GM18873 (cell line): ENCODE results near the gene DIDO1.
"Not testable (repeated sequence)": the region's sequence is repeated elsewhere in the genome, so short reads cannot be mapped to it uniquely, and the experiment has no call there.

Experiments
- ATAC-seq: cut with Tn5 transposase; IDR thresholded peaks from one replicate; pipeline ENCODE4 v1.9.1; 2021; ENCODE audit warnings: mild to moderate bottlenecking, moderate library complexity, moderate number of reproducible peaks; ENCODE audit not compliant: unreplicated experiment, low FRiP score

Gene DIDO1

GRCh38 chr20:62962891-62963613 lies 36.7 kb upstream of the DIDO1 start:
- no peak for ATAC-seq

- no peak for ATAC-seq
Measured at GRCh38 chr20:62962221-62962879, 36.0 kb upstream of the DIDO1 start.

GRCh38 chr20:62961799-62962198 lies 35.5 kb upstream of the DIDO1 start:
- no peak for ATAC-seq

- no peak for ATAC-seq
Measured at GRCh38 chr20:62961310-62961783, 35.0 kb upstream of the DIDO1 start.

- not testable (repeated sequence) for ATAC-seq
Measured at GRCh38 chr20:62960446-62961309, 34.4 kb upstream of the DIDO1 start.

- no peak for ATAC-seq
Measured at GRCh38 chr20:62959998-62960436, 33.7 kb upstream of the DIDO1 start.

GRCh38 chr20:62959101-62959971 lies 33.0 kb upstream of the DIDO1 start:
- ATAC-seq, result no peak

- ATAC-seq, result no peak
Measured at GRCh38 chr20:62958388-62959100, 32.2 kb upstream of the DIDO1 start.

GRCh38 chr20:62957136-62958117 lies 31.1 kb upstream of the DIDO1 start:
- no peak for ATAC-seq

GRCh38 chr20:62956387-62957135 lies 30.3 kb upstream of the DIDO1 start:
- ATAC-seq, result no peak

GRCh38 chr20:62955519-62956386 lies 29.4 kb upstream of the DIDO1 start:
- no peak for ATAC-seq

- ATAC-seq, result peak; percentile 50
Measured at GRCh38 chr20:62953839-62954703, 27.8 kb upstream of the DIDO1 start.

GRCh38 chr20:62952968-62953838 lies 26.9 kb upstream of the DIDO1 start:
- no peak for ATAC-seq

GRCh38 chr20:62952373-62952967 lies 26.2 kb upstream of the DIDO1 start, which contains the start of gene SLC17A9:
TSS of gene SLC17A9 (plus strand) at chr20:62952709. CDS start at chr20:62952831, 122 bp downstream.
- no peak for ATAC-seq
